Measurements from ENCODE around the gene SYS1.

Gene SYS1

GRCh38 chr20:45362804-45363610 lies at the start of gene SYS1:
TSS of gene SYS1 (plus strand) at chr20:45363156. CDS start at chr20:45363532, 376 bp downstream.
- Histone ChIP-seq H3K4me1 (ENCODE audit: control insufficient read depth in 5 of 5, insufficient read depth in 5 of 5, low read length in 5 of 5) (peaks cover 12 to 39% (median 37%) of the 10 kb centered on the region in 5 donors), H3K4me3 (ENCODE audit: low read depth in 1 of 5, low read length in 5 of 5) (peak within 1 kb of the TSS; percentile 76 to 87 (median 81))

GRCh38 chr20:45313943-45314342 lies 49.0 kb upstream of the SYS1 start:
- Histone ChIP-seq H3K36me3 (ENCODE audit: control insufficient read depth in 5 of 5, insufficient read depth in 5 of 5, low read length in 5 of 5) (no peaks in the 10 kb centered on the region), H3K4me1 (ENCODE audit: control insufficient read depth in 5 of 5, insufficient read depth in 5 of 5, low read length in 5 of 5) (peaks cover 0 to 5% (median 0%) of the 10 kb centered on the region in 5 donors), H3K27me3 (ENCODE audit: control insufficient read depth in 5 of 5, insufficient read depth in 4 of 5, low read length in 5 of 5) (peaks cover 39 to 53% (median 43%) of the 10 kb centered on the region in 5 donors), H3K4me3 (ENCODE audit: low read depth in 1 of 5, low read length in 5 of 5) (no peak overlapping the region), H3K9me3 (ENCODE audit: control insufficient read depth in 5 of 5, low read length in 5 of 5) (no peaks in the 10 kb centered on the region), H3K9ac (ENCODE audit: low read length in 5 of 5) (no peak overlapping the region), H3K27ac (ENCODE audit: low read depth, low read length) (no peak overlapping the region)

More at GRCh38 chr20:45362804-45363610, at the start of gene SYS1:
- peak within 1 kb of the TSS; percentile 60 to 95 (median 91) for H3K9ac ChIP-seq (ENCODE audit: low read length in 5 of 5)
- no peaks in the 10 kb centered on the region for H3K9me3 ChIP-seq (ENCODE audit: control insufficient read depth in 5 of 5, low read length in 5 of 5)
- peaks cover 6 to 31% (median 26%) of the 10 kb centered on the region in 5 donors for H3K36me3 ChIP-seq (ENCODE audit: control insufficient read depth in 5 of 5, insufficient read depth in 5 of 5, low read length in 5 of 5)
- H3K27ac ChIP-seq (ENCODE audit: low read depth, low read length) = peak within 1 kb of the TSS; percentile 95
- no peaks in the 10 kb centered on the region for H3K27me3 ChIP-seq (ENCODE audit: control insufficient read depth in 5 of 5, insufficient read depth in 4 of 5, low read length in 5 of 5)

GRCh38 chr20:45315672-45316071 lies 47.3 kb upstream of the SYS1 start:
- Histone ChIP-seq H3K9me3 (ENCODE audit: control insufficient read depth in 5 of 5, low read length in 5 of 5) (no peaks in the 10 kb centered on the region), H3K4me1 (ENCODE audit: control insufficient read depth in 5 of 5, insufficient read depth in 5 of 5, low read length in 5 of 5) (peaks cover 0 to 5% (median 0%) of the 10 kb centered on the region in 5 donors), H3K9ac (ENCODE audit: low read length in 5 of 5) (no peak overlapping the region), H3K36me3 (ENCODE audit: control insufficient read depth in 5 of 5, insufficient read depth in 5 of 5, low read length in 5 of 5) (no peaks in the 10 kb centered on the region), H3K27ac (ENCODE audit: low read depth, low read length) (no peak overlapping the region), H3K4me3 (ENCODE audit: low read depth in 1 of 5, low read length in 5 of 5) (no peak overlapping the region), H3K27me3 (ENCODE audit: control insufficient read depth in 5 of 5, insufficient read depth in 4 of 5, low read length in 5 of 5) (peaks cover 39 to 49% (median 40%) of the 10 kb centered on the region in 5 donors)

GRCh38 chr20:45316150-45317080 lies 46.5 kb upstream of the SYS1 start:
- Histone ChIP-seq H3K9me3 (ENCODE audit: control insufficient read depth in 5 of 5, low read length in 5 of 5) (no peaks in the 10 kb centered on the region), H3K27ac (ENCODE audit: low read depth, low read length) (no peak overlapping the region), H3K9ac (ENCODE audit: low read length in 5 of 5) (no peak overlapping the region), H3K4me3 (ENCODE audit: low read depth in 1 of 5, low read length in 5 of 5) (no peak overlapping the region), H3K36me3 (ENCODE audit: control insufficient read depth in 5 of 5, insufficient read depth in 5 of 5, low read length in 5 of 5) (no peaks in the 10 kb centered on the region), H3K4me1 (ENCODE audit: control insufficient read depth in 5 of 5, insufficient read depth in 5 of 5, low read length in 5 of 5) (peaks cover 0 to 4% (median 0%) of the 10 kb centered on the region in 5 donors), H3K27me3 (ENCODE audit: control insufficient read depth in 5 of 5, insufficient read depth in 4 of 5, low read length in 5 of 5) (peaks cover 35 to 44% (median 40%) of the 10 kb centered on the region in 5 donors)

GRCh38 chr20:45317826-45318225 lies 45.1 kb upstream of the SYS1 start:
- Histone ChIP-seq H3K9me3 (ENCODE audit: control insufficient read depth in 5 of 5, low read length in 5 of 5) (no peaks in the 10 kb centered on the region), H3K27me3 (ENCODE audit: control insufficient read depth in 5 of 5, insufficient read depth in 4 of 5, low read length in 5 of 5) (peaks cover 27 to 35% (median 30%) of the 10 kb centered on the region in 5 donors), H3K9ac (ENCODE audit: low read length in 5 of 5) (no peak overlapping the region), H3K4me1 (ENCODE audit: control insufficient read depth in 5 of 5, insufficient read depth in 5 of 5, low read length in 5 of 5) (no peaks in the 10 kb centered on the region), H3K27ac (ENCODE audit: low read depth, low read length) (no peak overlapping the region), H3K4me3 (ENCODE audit: low read depth in 1 of 5, low read length in 5 of 5) (no peak overlapping the region), H3K36me3 (ENCODE audit: control insufficient read depth in 5 of 5, insufficient read depth in 5 of 5, low read length in 5 of 5) (no peaks in the 10 kb centered on the region)

- Histone ChIP-seq H3K27me3 (ENCODE audit: control insufficient read depth in 5 of 5, insufficient read depth in 4 of 5, low read length in 5 of 5) (peaks cover 23 to 30% (median 24%) of the 10 kb centered on the region in 5 donors), H3K36me3 (ENCODE audit: control insufficient read depth in 5 of 5, insufficient read depth in 5 of 5, low read length in 5 of 5) (no peaks in the 10 kb centered on the region), H3K4me1 (ENCODE audit: control insufficient read depth in 5 of 5, insufficient read depth in 5 of 5, low read length in 5 of 5) (no peaks in the 10 kb centered on the region), H3K9ac (ENCODE audit: low read length in 5 of 5) (no peak overlapping the region), H3K9me3 (ENCODE audit: control insufficient read depth in 5 of 5, low read length in 5 of 5) (no peaks in the 10 kb centered on the region), H3K27ac (ENCODE audit: low read depth, low read length) (no peak overlapping the region), H3K4me3 (ENCODE audit: low read depth in 1 of 5, low read length in 5 of 5) (no peak overlapping the region)
These were observed 44.5 kb upstream of the SYS1 start for GRCh38 chr20:45318386-45318939.

- no peak overlapping the region for H3K9ac ChIP-seq (ENCODE audit: low read length in 5 of 5)
- no peak overlapping the region for H3K4me3 ChIP-seq (ENCODE audit: low read depth in 1 of 5, low read length in 5 of 5)
- H3K9me3 ChIP-seq (ENCODE audit: control insufficient read depth in 5 of 5, low read length in 5 of 5) = no peaks in the 10 kb centered on the region
- H3K27ac ChIP-seq (ENCODE audit: low read depth, low read length) = no peak overlapping the region
- H3K36me3 ChIP-seq (ENCODE audit: control insufficient read depth in 5 of 5, insufficient read depth in 5 of 5, low read length in 5 of 5) = no peaks in the 10 kb centered on the region
- H3K4me1 ChIP-seq (ENCODE audit: control insufficient read depth in 5 of 5, insufficient read depth in 5 of 5, low read length in 5 of 5) = no peaks in the 10 kb centered on the region
- peaks cover 19 to 25% (median 22%) of the 10 kb centered on the region in 5 donors for H3K27me3 ChIP-seq (ENCODE audit: control insufficient read depth in 5 of 5, insufficient read depth in 4 of 5, low read length in 5 of 5)
These were observed 44.0 kb upstream of the SYS1 start for GRCh38 chr20:45318948-45319347.

- H3K36me3 ChIP-seq (ENCODE audit: control insufficient read depth in 5 of 5, insufficient read depth in 5 of 5, low read length in 5 of 5) = peaks cover 0 to 11% (median 7%) of the 10 kb centered on the region in 5 donors
- no peaks in the 10 kb centered on the region for H3K9me3 ChIP-seq (ENCODE audit: control insufficient read depth in 5 of 5, low read length in 5 of 5)
- no peak overlapping the region for H3K27ac ChIP-seq (ENCODE audit: low read depth, low read length)
- H3K4me3 ChIP-seq (ENCODE audit: low read depth in 1 of 5, low read length in 5 of 5) = no peak overlapping the region
- no peak overlapping the region for H3K9ac ChIP-seq (ENCODE audit: low read length in 5 of 5)
- H3K27me3 ChIP-seq (ENCODE audit: control insufficient read depth in 5 of 5, insufficient read depth in 4 of 5, low read length in 5 of 5) = peaks cover 12 to 19% (median 15%) of the 10 kb centered on the region in 5 donors
- H3K4me1 ChIP-seq (ENCODE audit: control insufficient read depth in 5 of 5, insufficient read depth in 5 of 5, low read length in 5 of 5) = no peaks in the 10 kb centered on the region
These were observed 41.9 kb upstream of the SYS1 start for GRCh38 chr20:45320948-45321595.

GRCh38 chr20:45322952-45323383 lies 40.0 kb upstream of the SYS1 start:
- Histone ChIP-seq H3K9me3 (ENCODE audit: control insufficient read depth in 5 of 5, low read length in 5 of 5) (no peaks in the 10 kb centered on the region), H3K27ac (ENCODE audit: low read depth, low read length) (no peak overlapping the region), H3K27me3 (ENCODE audit: control insufficient read depth in 5 of 5, insufficient read depth in 4 of 5, low read length in 5 of 5) (peaks cover 0 to 3% (median 0%) of the 10 kb centered on the region in 5 donors), H3K9ac (ENCODE audit: low read length in 5 of 5) (no peak overlapping the region), H3K36me3 (ENCODE audit: control insufficient read depth in 5 of 5, insufficient read depth in 5 of 5, low read length in 5 of 5) (peaks cover 0 to 27% (median 19%) of the 10 kb centered on the region in 5 donors), H3K4me1 (ENCODE audit: control insufficient read depth in 5 of 5, insufficient read depth in 5 of 5, low read length in 5 of 5) (no peaks in the 10 kb centered on the region), H3K4me3 (ENCODE audit: low read depth in 1 of 5, low read length in 5 of 5) (no peak overlapping the region)
